ENCODE data around the gene IER5L. TPM values are rescaled to one million over a fixed set of nuclear protein-coding genes. Genes with fewer than 3 reads are reported as not detected.

Gene IER5L
- total and polyA plus RNA-seq, 2 of the 8 experiments (the other 6 are each of a cell fraction or from before 2014, with no cell fraction given) = 0.65 to 1.0 TPM

DNA sequence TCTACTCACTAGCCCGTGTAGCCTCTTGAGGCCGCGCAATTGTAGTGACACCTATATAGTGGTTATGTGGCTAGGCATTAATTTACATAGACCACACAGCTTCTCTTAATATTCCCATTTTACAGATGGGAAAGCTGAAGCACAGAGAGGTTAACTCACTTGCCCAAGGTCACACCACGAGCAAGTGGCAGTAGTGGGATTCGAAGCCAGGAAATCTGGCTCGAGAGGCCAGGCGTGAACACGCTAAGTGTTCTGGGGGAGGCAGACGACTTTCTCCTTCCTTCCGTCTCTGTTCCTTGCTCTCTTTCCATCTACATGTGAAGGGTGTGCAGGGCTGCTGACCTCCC lies 49.8 kb upstream of the IER5L start (continued):
- TF ChIP-seq KDM1A (IDR thresholded peaks at IDR 0.05; ENCODE audit: borderline replicate concordance, low read length) = no peak
- no peak for TF ChIP-seq ASH2L (IDR thresholded peaks at IDR 0.05; ENCODE audit: low read length)
- no peak for TF ChIP-seq CEBPB (IDR thresholded peaks at IDR 0.05; ENCODE audit: low read depth, low read length)
- TF ChIP-seq CTBP2 (IDR thresholded peaks at IDR 0.05; ENCODE audit: borderline replicate concordance, insufficient read depth, insufficient read length, low read length) = no peak
- no peak for TF ChIP-seq BCL11A (IDR thresholded peaks at IDR 0.05; ENCODE audit: low read depth in 2 of 2, low read length in 2 of 2)
- TF ChIP-seq, protein P1, sequence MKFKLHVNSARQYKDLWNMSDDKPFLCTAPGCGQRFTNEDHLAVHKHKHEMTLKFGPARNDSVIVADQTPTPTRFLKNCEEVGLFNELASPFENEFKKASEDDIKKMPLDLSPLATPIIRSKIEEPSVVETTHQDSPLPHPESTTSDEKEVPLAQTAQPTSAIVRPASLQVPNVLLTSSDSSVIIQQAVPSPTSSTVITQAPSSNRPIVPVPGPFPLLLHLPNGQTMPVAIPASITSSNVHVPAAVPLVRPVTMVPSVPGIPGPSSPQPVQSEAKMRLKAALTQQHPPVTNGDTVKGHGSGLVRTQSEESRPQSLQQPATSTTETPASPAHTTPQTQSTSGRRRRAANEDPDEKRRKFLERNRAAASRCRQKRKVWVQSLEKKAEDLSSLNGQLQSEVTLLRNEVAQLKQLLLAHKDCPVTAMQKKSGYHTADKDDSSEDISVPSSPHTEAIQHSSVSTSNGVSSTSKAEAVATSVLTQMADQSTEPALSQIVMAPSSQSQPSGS (IDR thresholded peaks at IDR 0.05; ENCODE audit: low read length) = no peak
- TF ChIP-seq RBBP5 (IDR thresholded peaks at IDR 0.05; ENCODE audit: borderline replicate concordance, low read depth, low read length) = no peak
